K562 (cell line): Measurements from ENCODE around the gene TFF3. TPM values are rescaled to one million over a fixed set of nuclear protein-coding genes. Genes with fewer than 3 reads are reported as not detected.

Source experiments
- ATAC-seq: fragments of 200-7000 bp; cut with Tn5 transposase; 3 replicates; pipeline ENCODE4 v1.9.1; 2020; ENCODE audit warnings: moderate library complexity
- BruUV-seq: library from RNA; stranded (reverse); fragments of 400-500 nt; replicated peaks from 2 replicates; lab custom pipeline; 2021; lab: Mats Ljungman, UMichigan
- CTCF ChIA-PET: fragments of 300-600 bp; formaldehyde crosslinking; extraction: SDS; loops from one replicate; lab custom pipeline; 2021; ENCODE audit warnings: low intra/inter-chr PET ratio; lab: Yijun Ruan, JAX
- POLR2A ChIA-PET: fragments of 300-600, 350-650 bp; sonication (Branson Sonifier 250); formaldehyde crosslinking; extraction: SDS; loops from one replicate; lab custom pipeline; 2021; ENCODE audit warnings: antibody characterized with exemption, inconsistent platforms; lab: Yijun Ruan, JAX
- DNase-seq, 4 experiments: peaks; one replicate each; pipeline versions ENCODE4 v3.0.0 to v3.0.0-alpha.2; 2011 to 2018; ENCODE audit warnings: low spot score in 3 of 4, mixed read lengths in 3 of 4; ENCODE audit errors: extremely low read depth in 1 of 4
- FAIRE-seq: peaks from 2 replicates; lab custom pipeline; 2011; peaks lifted over from hg19 to GRCh38; lab: Jason Lieb, UNC
- H2AFZ ChIP-seq: 2 replicates; pipeline ENCODE4 v1.6.0; 2011; ENCODE audit warnings: low read depth, low read length, control low read depth, inconsistent platforms
- H3K27ac ChIP-seq: fragments of 200-600 bp; 3 replicates; pipeline ENCODE4 v1.8.0; 2011; ENCODE audit warnings: low read depth, mild to moderate bottlenecking, control low read depth, inconsistent platforms, low read length, moderate library complexity, mixed read lengths; ENCODE audit errors: extremely low read depth
- H3K27me3 ChIP-seq, 2 experiments: fragments of 300-600 bp in 1 of 2; 2 replicates in 1 of 2; 3 replicates in 1 of 2; pipeline versions ENCODE4 v1.6.0 to v1.8.0; 2011; ENCODE audit warnings: inconsistent platforms in 2 of 2, low read length in 2 of 2, mild to moderate bottlenecking in 1 of 2, mixed read lengths in 1 of 2, moderate library complexity in 1 of 2; ENCODE audit not compliant: control insufficient read depth in 2 of 2, insufficient read depth in 2 of 2
- H3K36me3 ChIP-seq: fragments of 300-600 bp; 3 replicates; pipeline ENCODE4 v1.8.0; 2011; ENCODE audit warnings: mild to moderate bottlenecking, low read length, inconsistent platforms; ENCODE audit not compliant: control insufficient read depth, insufficient read depth
- H3K4me1 ChIP-seq, 2 experiments: fragments of 200-600 bp in 1 of 2; replicated peaks in 1 of 2; 2 replicates in 1 of 2; 3 replicates in 1 of 2; pipeline versions ENCODE4 v1.5.1 to v1.8.0; 2011; ENCODE audit warnings: inconsistent platforms in 2 of 2, low read length in 2 of 2, mild to moderate bottlenecking in 1 of 2, mixed read lengths in 1 of 2, moderate library complexity in 1 of 2; ENCODE audit not compliant: control insufficient read depth in 2 of 2, insufficient read depth in 2 of 2
- H3K4me2 ChIP-seq: 2 replicates; pipeline ENCODE4 v1.6.1; 2011; ENCODE audit warnings: low read length, control low read depth, inconsistent platforms, mixed read lengths; ENCODE audit not compliant: insufficient read depth
- H3K4me3 ChIP-seq: fragments of 200-600 bp; sonication (generic), shearing (Covaris generic); 2 replicates; pipeline ENCODE4 v1.5.1; 2016; ENCODE audit warnings: control low read depth, inconsistent platforms
- H3K79me2 ChIP-seq: fragments of 200-600 bp; 3 replicates; pipeline ENCODE4 v1.8.0; 2011; ENCODE audit warnings: low read length, inconsistent platforms; ENCODE audit not compliant: control insufficient read depth, insufficient read depth
- H3K9ac ChIP-seq, 2 experiments: 2 replicates each; pipeline versions ENCODE4 v1.6.0 to v1.6.1; 2011; ENCODE audit warnings: low read depth in 2 of 2, low read length in 2 of 2, control low read depth in 1 of 2, inconsistent platforms in 1 of 2, mild to moderate bottlenecking in 1 of 2, mixed read lengths in 1 of 2; ENCODE audit not compliant: insufficient read depth in 1 of 2
- H3K9me1 ChIP-seq: one replicate; pipeline ENCODE4 v1.6.0; 2011; ENCODE audit warnings: inconsistent platforms, mild to moderate bottlenecking, low read length, moderate library complexity; ENCODE audit not compliant: control insufficient read depth, insufficient read depth
- H3K9me3 ChIP-seq: replicated peaks from 2 replicates; pipeline ENCODE4 v1.5.1; 2011; ENCODE audit warnings: low read depth, low read length, inconsistent platforms; ENCODE audit not compliant: control insufficient read depth, insufficient read depth
- H4K20me1 ChIP-seq: replicated peaks from 2 replicates; pipeline ENCODE4 v1.6.1; 2011; ENCODE audit warnings: low read length, inconsistent platforms, mixed read lengths; ENCODE audit not compliant: control insufficient read depth, insufficient read depth
- ATF4 ChIP-seq: fragments of 450-650 bp; formaldehyde crosslinking; IDR thresholded peaks from 2 replicates; pipeline ENCODE4 v1.4.0; 2022; ENCODE audit warnings: mild to moderate bottlenecking, moderate library complexity
- CEBPG ChIP-seq, 3 experiments: fragments of 200-800 bp in 1 of 3; sonication (Bioruptor generic) in 1 of 3; sonication (generic) in 1 of 3; formaldehyde crosslinking in 1 of 3; IDR thresholded peaks in 2 of 3; conservative IDR thresholded peaks in 1 of 3; 2 replicates each; pipeline versions ENCODE4 v1.6.1 to v1.8.0; 2016 to 2022; ENCODE audit warnings: missing compliant biosample characterization in 2 of 3, missing genetic modification characterization in 2 of 3, mild to moderate bottlenecking in 1 of 3, missing genetic modification reagents in 1 of 3
- ELF1 ChIP-seq: fragments of 200-800 bp; sonication (Bioruptor generic); IDR thresholded peaks from 2 replicates; pipeline ENCODE4 v1.6.1; 2016; ENCODE audit warnings: missing genetic modification characterization, missing compliant biosample characterization
- ETV1 ChIP-seq: fragments of 450-650 bp; conservative IDR thresholded peaks from 2 replicates; pipeline ENCODE4 v1.6.1; 2016; ENCODE audit warnings: missing genetic modification characterization, control low read depth, low read depth, missing compliant biosample characterization
- HINFP ChIP-seq: fragments of 450-650 bp; conservative IDR thresholded peaks from 2 replicates; pipeline ENCODE4 v1.6.1; 2016; ENCODE audit warnings: missing genetic modification characterization, low read depth, mild to moderate bottlenecking, control low read depth, missing compliant biosample characterization
- KLF10 ChIP-seq: fragments of 250-450 bp; sonication (Bioruptor Pico); IDR thresholded peaks from 2 replicates; pipeline ENCODE4 v1.6.1; 2021; ENCODE audit warnings: matching md5 sums
- PRDM10 ChIP-seq: fragments of 450-650 bp; IDR thresholded peaks from 2 replicates; pipeline ENCODE4 v1.6.1; 2018; ENCODE audit not compliant: partially characterized antibody
- RBFOX2 ChIP-seq: fragments of 200-400 bp; formaldehyde crosslinking; IDR thresholded peaks from 2 replicates; pipeline ENCODE4 v1.6.1; 2017; ENCODE audit warnings: low read depth, mild to moderate bottlenecking, low read length, moderate library complexity
- SMC3 ChIP-seq: conservative IDR thresholded peaks from 2 replicates; pipeline ENCODE4 v1.6.1; 2011; ENCODE audit warnings: low read depth, low read length, improper control_type of control experiment; ENCODE audit not compliant: insufficient read depth
- TBP ChIP-seq: optimal IDR thresholded peaks from 2 replicates; pipeline ENCODE3; 2011; ENCODE audit warnings: low read depth, low read length, improper control_type of control experiment
- ZFP36 ChIP-seq: fragments of 150-350 bp; IDR thresholded peaks from 2 replicates; pipeline ENCODE4 v1.6.1; 2018; ENCODE audit warnings: low read length, low read depth; ENCODE audit not compliant: partially characterized antibody
- ZKSCAN1 ChIP-seq: fragments of 150-350 bp; IDR thresholded peaks from 2 replicates; pipeline ENCODE4 v1.6.1; 2016; ENCODE audit warnings: low read depth, low read length
- ZNF551 ChIP-seq: fragments of 250-450 bp; sonication (Bioruptor Pico); IDR thresholded peaks from 2 replicates; pipeline ENCODE4 v1.5.0; 2021; ENCODE audit warnings: mild to moderate bottlenecking, moderate library complexity
- WGBS: fragments of 100-300 bp; shearing (Covaris generic); methylation state at CpG from one replicate; pipeline ENCODE4 v1.1.6; 2016; ENCODE audit warnings: low coverage, mixed read lengths; ENCODE audit not compliant: insufficient coverage; ENCODE audit errors: missing lambda C conversion rate; 5-methylcytosine and 5-hydroxymethylcytosine counted together
- in situ Hi-C: fragments of 300-500 bp; cut with MboI; formaldehyde crosslinking; loops from 4 replicates; pipeline ENCODE4 v1.15.0; 2018; ENCODE audit warnings: inconsistent platforms, mixed read lengths
- intact Hi-C: fragments of 100-400 bp; cut with micrococcal nuclease; formaldehyde crosslinking; loops from 2 replicates; pipeline ENCODE4 v1.14.2; 2022
- polyA plus RNA-seq, 8 experiments: library from polyadenylated mRNA; depleted of rRNA in 4 of 8; stranded (reverse) in 5 of 8; unstranded in 3 of 8; fragments of >200 nt; fragmentation: Nextera tagmentation in 2 of 8; fragmentation: Illumina TruSeq in 1 of 8; extraction: Ambion mirVana in 2 of 8; extraction: Trizol in 1 of 8; gene quantifications; 2 replicates each; pipeline versions ENCODE4 v1.2.1 to v1.2.3, GENCODE V29; 2011 to 2014; ENCODE audit warnings: inconsistent platforms in 1 of 8, missing spikeins in 1 of 8
- total RNA-seq, 7 experiments: library from RNA; depleted of rRNA in 6 of 7; stranded (reverse); fragments of >200 nt in 6 of 7; fragmentation: Illumina TruSeq in 2 of 7; extraction: Trizol in 2 of 7; gene quantifications; 2 replicates each; pipeline versions ENCODE4 v1.2.1 to v1.2.3, GENCODE V29; 2011 to 2021; ENCODE audit warnings: low replicate concordance in 1 of 7

Gene TFF3
- total and polyA plus RNA-seq, 9 of the 15 experiments (the other 6 are each of a cell fraction or from before 2014, with no cell fraction given): 0.78 TPM; not detected in 8

GRCh38 chr21:42316891-42317290 lies 1.7 kb upstream of the TFF3 start (continued):
- TF ChIP-seq ZKSCAN1 (no peak), ZFP36 (no peak), KLF10 (CRISPR knock-in tag) (no peak), RBFOX2 (no peak), ETV1 (tag) (no peak), CEBPG (CRISPR knock-in tag; IDR thresholded peaks at IDR 0.05) (no peak), CEBPG (tag; conservative IDR thresholded peaks at IDR 0.05 in 1 of 2, IDR thresholded peaks at IDR 0.05 in 1 of 2) (no peak)

GRCh38 chr21:42314616-42315295 lies 453 bp downstream of the TFF3 start:
- H3K36me3 ChIP-seq: no peaks in the 10 kb centered on the region
- peaks cover 22% of the 10 kb centered on the region for H4K20me1 ChIP-seq
- DNase-seq: no peak
- H3K27me3 ChIP-seq: peaks cover 56 to 90% of the 10 kb centered on the region in 2 experiments
- no peak for FAIRE-seq
- H3K4me2 ChIP-seq: no peak overlapping the region
- ATAC-seq: no peak
- H3K4me3 ChIP-seq: no peak overlapping the region
- no peaks in the 10 kb centered on the region for H3K9me3 ChIP-seq
- intact Hi-C loops: no loop called here
- WGBS: under 1% methylated on average over 6 of the region's 6 CpGs
- H3K79me2 ChIP-seq: no peaks in the 10 kb centered on the region
- no peak overlapping the region for H2AFZ ChIP-seq
- BruUV-seq: no TSS peak
- H3K4me1 ChIP-seq: peaks cover 0 to 7% of the 10 kb centered on the region in 2 experiments; a peak in 1 of 5 replicates
- H3K9me1 ChIP-seq: no peaks in the 10 kb centered on the region
- in situ Hi-C loops: loop anchor here (10.0 kb wide), 1 partner anchor 130 kb away; no protein-coding TSS in a partner anchor
- no peak overlapping the region for H3K27ac ChIP-seq
- POLR2A ChIA-PET: interaction anchor here (0.6 to 2.1 kb wide), 3 partner anchors 10 to 930 kb away, joined by 3 to 8 read pairs (median 3); no protein-coding TSS in a partner anchor
- CTCF ChIA-PET: no interaction called here
- no peak overlapping the region for H3K9ac ChIP-seq
- TF ChIP-seq ELF1 (tag) (no peak), SMC3 (no peak), TBP (no peak), HINFP (no peak), ATF4 (CRISPR knock-in tag) (no peak), ZNF551 (no peak), PRDM10 (no peak)
